HG02588 (cell line): ENCODE data around the gene CYP19A1.
"Not testable (repeated sequence)": the region's sequence is repeated elsewhere in the genome, so short reads cannot be mapped to it uniquely, and the experiment has no call there.

Experiments used
- ATAC-seq: cut with Tn5 transposase; IDR thresholded peaks from one replicate; pipeline ENCODE4 v1.9.1; 2021; ENCODE audit warnings: mild to moderate bottlenecking, moderate library complexity; ENCODE audit not compliant: unreplicated experiment

CYP19A1 gene

DNA sequence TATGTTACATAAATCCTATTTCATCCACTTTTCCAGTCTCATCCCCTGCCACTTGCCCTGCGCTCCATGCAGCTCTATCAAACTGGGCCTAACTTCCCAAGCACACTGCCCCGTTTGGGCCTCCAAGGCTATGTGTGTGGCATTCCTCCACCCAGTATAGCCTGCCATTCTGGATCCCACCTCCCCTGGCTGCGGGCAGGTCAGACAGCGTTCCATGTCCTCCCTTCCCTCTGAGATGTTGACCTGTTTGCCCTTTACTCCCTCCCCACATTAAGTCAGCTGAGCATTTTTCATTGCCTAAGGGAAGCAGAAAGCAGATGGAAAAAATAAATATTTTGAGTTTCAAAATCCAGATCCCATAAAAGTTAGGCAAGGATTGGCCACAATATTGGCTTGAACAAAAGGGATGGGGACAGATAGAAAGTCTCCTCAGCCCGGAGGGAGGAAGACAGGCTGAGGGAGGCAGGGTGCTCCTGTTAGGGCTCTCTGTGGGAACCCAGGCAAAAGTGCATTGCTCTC is 73.3 kb downstream of the CYP19A1 start:
- no peak for ATAC-seq

DNA sequence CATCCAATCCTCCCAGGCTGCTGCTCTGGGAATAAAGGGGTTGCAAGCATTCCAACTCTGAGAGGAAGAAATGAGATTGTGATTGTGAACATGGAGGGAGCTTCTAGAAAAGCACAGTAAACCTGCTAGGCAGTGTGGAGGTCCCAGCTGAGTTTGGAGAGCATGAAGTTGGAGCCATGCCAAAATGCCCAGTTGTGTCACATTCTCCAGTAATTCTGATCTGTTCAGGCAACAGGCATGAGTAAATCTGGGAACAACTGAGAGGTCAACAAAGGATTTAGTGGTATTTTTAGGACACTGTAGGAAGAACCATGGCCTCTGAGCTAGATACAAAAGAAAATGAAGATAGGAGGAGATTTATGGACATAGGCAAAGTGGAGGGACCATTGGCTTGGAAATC is 74.7 kb downstream of the CYP19A1 start:
- ATAC-seq = no peak

DNA sequence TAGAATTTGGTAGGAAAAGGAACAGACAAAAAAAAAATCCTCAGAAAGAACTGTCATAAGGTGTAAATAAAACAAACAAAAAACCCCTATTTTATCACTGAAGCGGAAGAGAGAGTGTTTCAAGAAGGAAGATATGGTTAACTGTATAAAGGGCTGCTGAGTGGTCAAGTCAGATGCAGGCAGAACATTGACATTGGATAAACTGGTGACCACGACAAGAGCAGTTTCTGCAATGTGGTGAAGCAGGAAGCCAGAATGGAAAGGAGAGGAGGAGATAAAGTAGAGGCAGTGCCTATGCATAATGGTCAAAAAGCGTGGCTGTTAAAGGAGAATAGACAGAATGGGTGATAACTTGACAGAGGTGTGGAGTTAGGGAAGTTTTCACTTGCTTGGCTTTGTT is 75.3 kb downstream of the CYP19A1 start:
- ATAC-seq = no peak

DNA sequence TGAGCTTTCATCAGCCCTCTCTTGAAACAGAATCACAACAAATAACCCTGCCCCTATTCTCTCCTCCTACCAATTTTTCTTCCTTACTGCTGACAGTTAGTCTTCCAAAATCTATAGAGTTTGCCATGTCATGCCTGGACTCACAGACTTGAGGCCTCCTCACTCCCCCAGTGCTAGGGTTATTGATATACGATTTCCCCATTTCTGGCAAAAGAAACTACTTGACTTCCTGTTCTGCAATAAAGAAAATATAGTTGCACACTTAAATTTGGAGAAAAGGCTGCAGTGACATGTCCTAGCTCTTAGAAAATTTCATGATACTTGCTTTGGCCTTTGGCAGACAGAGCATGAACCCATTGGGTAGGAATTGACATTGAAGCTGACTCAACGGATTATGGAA is 75.9 kb downstream of the CYP19A1 start:
- no peak for ATAC-seq

DNA sequence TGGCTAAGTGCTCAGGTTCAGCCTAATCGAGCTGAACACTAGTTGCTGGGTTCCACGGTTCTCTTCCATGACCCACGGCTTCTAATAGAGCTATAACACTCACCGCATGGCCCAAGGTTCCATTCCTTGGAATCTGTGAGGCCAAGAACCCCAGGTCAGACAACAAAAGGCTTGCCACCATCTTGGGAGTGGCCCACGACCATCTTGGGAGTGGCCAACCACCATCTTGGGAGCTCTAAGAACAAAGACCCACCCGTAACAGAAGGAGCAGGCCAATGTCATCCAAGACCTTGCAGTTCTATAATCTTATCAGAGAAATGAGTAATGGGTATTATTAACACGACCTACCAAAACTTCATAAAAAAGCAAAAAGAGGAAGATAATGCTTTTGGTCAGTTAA is 77.3 kb downstream of the CYP19A1 start:
- not testable (repeated sequence) for ATAC-seq

DNA sequence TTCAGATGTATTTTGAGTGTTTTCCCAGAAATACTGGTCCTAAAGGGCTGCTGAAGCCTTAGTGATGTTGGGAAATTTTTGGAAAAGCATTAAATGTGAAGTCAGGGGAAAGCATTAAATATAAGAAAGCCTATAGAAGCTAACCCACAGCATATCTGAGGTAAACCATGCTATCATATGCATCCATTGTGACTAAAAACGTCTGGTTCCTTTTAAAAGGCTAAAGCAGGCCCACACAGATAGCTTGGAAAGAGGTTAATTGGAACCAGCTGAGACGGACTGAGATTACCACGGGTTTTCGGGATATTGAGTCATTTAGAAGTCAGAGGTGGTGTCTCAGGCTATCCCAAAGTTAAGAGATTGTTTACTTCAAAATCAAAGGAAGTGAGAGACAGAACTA is 78.2 kb downstream of the CYP19A1 start:
- no peak for ATAC-seq

DNA sequence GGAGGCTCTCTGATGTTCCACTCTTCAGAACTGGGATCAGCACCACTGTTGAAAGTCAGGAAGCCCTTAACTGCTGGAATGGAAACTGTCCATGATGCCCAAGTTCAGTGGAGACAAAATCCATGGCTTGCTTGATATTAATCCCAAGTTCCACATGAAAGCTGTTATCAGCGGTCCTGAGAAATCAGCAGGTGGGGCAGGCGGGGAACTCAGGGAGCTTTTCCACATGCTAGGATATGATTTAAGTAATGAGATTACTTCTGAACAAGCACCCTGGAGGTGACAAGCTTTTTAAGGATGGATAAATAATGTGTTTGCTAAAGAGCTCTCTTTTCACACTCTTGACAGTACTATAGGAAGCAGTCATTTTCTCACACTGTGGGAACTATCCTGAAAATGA is 82.9 kb downstream of the CYP19A1 start:
- ATAC-seq = no peak

DNA sequence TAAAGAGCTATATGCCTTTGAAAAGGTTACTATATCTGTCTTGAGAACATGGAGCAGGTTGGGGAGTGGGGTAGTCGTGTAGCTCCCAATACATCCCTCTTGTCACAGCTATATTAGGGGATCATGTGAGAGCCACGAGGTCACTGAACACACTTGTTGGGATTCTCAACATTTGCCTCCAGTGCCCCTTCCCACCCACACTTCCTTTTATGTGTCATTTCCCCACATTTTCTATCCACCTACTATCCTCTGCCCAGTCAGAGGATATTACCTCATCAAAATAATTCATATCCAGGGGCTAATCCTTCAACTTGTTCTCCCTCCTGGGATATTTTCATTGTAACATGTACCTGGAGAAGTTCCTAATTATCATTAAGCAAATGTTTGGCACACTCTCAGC is 85.0 kb downstream of the CYP19A1 start:
- ATAC-seq = no peak

DNA sequence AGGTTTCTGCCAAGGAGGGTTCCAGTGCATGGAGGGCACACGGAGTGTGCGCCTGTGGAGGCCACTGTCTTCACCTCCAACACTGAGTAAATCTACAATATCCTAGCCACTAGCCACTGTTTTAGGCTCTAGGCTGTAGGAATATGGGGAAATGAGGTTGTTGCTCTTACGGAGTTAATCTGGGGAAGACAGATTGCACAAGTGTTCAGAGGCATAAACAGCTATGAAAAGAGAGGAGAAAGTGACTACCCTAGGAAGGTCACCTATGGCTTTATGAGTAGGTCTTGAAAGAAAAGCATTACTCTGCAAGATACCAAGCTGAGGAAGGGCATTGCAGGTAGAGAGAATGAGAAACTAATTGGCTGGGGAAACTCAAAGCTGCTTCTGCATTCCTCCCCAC is 85.7 kb downstream of the CYP19A1 start:
- no peak for ATAC-seq

DNA sequence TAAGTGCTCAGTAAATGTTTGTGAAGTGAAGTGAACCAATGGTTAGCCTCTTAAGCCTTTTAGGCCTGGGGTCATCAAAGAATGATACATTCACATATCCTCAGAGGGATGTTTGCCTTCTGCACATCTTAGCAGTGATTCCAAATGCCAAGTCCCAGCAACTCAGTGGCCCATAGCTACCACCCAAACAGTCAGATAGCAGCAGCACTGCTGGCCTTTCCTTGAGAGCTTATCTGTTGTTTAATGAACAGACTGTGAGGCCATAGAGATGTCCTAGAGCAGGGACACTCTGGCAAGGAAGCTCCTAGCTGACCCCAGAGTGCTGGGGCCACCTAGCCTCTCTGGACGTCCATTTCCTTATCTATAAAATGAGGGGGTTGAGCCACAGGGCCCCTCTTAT is 86.8 kb downstream of the CYP19A1 start:
- ATAC-seq = no peak

DNA sequence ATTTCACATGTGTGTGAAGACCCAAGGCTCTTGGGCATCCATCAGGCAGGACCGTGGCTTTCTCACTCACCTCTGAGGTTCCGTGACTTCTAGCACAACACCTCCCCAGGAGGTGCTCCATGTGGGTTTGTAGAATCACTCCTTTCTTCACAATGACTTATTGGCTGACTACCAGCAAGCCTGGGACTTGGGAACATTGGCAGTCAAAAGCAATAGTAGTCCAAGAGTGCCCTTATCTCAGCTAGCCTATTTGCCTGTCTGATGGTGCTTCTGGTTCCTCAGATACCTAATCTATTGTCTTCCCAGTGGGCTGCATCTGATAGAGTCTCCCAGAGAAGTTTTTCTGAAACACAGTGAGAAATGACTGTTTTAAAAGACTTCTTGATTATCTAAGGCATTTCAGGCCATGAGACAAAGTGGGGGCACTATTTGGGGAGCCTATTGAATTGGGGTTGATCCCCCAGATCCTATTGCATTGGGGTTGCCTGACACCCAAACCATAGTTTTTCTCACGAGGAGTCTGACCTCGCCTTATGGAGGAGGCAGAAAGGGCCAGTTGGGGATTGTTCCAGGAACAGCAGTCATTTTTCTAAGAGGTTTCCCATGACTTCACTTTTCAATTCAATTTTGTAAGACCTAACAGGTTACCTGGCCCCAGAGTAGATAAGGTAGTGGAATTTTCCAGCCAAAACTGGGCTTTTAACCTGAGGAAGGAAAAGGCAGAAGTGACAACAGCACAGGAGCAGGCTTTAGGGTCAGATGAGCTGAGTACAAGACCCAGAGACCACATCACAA is 88.0 kb downstream of the CYP19A1 start:
- ATAC-seq = no peak

DNA sequence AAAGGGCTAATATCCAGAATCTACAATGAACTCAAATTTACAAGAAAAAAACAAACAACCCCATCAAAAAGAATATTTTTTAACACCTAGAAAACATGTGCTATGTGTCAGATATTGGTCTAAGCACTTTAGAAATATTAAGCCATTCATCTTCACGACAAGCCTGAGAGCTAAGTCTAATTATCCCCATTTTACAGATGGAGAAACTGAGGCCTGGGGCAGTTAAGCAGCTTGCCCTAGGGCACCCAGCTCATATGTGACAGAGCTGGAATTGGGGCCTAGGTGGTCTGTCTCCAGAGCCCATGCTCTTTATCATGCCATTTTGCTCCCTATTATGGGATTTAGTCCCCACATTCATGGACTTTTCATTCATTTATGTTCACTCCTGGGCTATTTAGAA is 92.8 kb downstream of the CYP19A1 start:
- ATAC-seq = no peak

DNA sequence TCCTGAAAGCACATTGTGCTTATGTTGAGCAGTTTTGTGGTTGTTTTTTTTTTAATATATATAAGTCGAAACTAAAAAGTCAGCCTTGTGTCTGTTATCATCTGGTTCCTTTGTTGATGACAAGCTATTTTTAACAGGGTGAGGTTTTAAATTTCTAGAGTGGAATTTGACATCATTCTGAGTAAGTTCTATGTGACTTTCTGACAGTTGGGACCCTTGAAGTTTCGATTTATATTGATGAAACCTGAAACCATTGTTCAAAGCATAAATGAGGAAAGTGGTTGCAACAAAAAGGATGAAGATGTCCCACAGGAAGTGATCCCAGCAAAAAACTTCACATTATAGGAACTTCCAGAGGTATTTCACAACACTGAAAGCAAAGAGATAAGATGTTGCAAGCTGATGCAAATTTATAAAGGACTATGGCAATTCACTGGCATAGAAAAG is 94.0 kb downstream of the CYP19A1 start:
- no peak for ATAC-seq

DNA sequence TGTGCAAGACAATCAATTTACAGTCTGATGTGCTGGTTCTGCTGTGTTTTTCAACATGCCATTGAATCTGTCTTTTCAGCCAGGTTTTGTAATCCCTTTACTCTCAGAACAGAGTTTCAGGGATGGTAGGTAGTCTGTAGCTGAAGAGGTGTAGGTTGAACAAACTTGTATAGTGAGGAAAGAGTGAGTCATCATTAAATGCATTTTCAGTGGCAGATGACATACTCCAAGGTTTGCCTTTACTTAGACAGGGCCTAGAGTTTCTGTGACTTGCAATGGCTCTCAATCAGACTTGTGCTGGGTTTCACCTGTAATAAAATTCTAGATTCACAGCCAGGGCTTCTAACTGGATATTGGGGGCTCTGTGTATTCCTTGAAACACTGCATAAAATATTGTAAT is 94.6 kb downstream of the CYP19A1 start:
- ATAC-seq = no peak

DNA sequence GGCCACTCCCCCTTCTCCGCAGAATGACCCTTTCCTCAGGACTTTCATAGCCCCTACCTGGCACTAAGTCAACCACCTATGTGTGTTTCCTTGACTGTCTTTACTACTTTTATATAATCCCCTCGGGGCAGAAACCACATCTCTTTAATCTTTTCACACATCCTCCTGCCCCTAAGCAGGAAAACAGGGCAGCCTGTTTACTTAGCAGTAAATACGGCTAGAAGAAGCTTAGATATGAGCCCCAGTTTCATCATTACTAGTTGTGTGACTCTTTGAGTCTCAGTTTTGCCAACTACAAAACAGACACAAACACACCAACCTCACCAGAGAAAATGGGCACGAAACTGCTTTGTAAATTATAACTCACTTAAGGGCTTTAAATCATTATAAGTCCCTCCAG is 98.3 kb downstream of the CYP19A1 start:
- ATAC-seq = no peak

DNA sequence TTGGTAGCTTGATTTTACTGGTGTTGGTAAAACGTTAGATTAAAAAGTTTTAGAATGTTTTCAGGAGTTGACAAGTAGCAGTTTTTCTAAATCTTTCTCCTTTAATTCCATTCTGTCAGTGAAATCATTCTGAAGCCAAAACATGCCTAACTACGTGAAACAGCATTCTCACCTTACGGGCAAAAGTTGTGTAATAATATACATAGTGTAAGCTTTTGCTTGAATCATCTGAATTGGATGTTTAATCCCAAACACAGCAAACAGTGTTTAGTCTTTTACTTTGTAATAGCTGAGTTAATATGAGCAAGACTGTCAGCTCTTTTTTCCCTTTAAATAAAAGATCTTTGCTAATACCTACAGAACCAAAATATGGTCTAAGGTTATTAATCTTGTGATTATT is 100.6 kb downstream of the CYP19A1 start:
- ATAC-seq = no peak

DNA sequence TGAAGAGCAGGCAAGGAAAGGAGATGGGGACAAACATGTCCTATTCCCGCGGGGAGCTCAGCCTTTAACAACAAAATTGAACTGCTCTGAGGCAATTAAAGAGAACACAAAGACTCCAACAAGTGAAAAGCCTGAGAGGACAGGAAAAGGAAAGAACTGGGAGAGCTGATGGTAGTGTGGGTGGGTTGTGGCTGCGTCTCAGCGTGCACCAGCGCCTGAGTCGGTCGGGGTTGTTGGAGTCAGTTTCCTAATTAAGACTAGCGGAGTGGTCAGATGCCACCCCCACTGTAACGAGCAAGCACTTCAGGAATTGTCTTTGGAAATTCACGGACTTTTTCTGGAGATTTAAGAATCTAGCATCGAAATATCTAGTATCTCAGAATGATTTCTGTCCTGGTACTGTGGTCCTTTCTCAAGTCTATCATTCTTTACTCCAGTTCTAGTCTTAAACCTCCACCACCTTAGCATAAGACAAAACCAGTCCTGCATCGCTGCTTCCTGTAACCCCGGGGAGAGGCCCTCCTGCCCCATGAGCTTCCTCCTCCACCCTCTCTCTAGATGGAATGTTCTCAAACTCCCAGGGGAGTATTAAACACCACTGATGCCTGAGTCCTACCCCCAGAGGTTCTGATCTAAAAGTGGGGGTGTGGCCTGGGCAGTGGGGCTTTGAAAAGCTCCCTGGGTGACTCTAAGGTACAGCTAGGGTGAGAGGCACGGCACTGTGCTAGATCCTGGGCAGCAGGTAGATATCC is 104.0 kb downstream of the CYP19A1 start:
- ATAC-seq = no peak

DNA sequence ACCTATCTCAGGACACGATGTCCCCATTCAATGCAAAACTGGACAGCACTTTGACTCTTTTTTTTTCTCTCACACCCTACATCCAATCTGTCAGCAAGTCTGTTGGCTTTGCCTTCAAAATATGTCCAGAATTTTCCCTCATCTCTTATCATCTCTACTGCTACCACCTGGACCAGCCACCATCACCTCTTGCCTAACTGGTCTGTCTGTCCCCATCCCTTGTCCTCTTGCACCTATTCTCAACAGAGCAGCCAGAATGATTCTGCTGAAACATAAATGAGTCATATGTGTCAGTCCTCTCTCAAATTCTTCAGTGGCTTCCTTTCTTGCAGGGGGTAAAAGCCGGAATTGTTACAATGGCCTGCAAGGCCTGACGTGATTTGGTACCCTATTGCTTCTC is 105.8 kb downstream of the CYP19A1 start:
- ATAC-seq = no peak

DNA sequence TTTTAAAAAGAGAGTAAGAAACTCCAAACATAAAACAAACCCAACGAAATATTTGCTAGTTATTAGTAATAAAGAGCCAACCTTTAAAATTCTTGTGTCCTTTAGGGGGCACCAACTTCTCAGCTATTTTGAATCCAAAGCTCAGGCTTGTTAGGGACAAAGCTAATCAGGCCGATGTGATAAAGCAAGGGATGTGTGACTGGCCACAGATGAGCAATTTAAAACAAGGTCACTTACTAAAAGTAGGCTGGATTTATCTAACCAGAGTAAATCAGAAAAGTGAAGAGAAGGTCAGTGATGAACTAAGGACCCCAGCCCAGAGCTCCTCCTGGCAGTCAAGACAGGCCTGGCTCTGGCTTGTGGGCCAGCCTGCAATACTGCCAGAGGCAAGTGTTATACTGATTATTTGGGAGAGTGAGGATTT is 108.5 kb downstream of the CYP19A1 start:
- no peak for ATAC-seq

DNA sequence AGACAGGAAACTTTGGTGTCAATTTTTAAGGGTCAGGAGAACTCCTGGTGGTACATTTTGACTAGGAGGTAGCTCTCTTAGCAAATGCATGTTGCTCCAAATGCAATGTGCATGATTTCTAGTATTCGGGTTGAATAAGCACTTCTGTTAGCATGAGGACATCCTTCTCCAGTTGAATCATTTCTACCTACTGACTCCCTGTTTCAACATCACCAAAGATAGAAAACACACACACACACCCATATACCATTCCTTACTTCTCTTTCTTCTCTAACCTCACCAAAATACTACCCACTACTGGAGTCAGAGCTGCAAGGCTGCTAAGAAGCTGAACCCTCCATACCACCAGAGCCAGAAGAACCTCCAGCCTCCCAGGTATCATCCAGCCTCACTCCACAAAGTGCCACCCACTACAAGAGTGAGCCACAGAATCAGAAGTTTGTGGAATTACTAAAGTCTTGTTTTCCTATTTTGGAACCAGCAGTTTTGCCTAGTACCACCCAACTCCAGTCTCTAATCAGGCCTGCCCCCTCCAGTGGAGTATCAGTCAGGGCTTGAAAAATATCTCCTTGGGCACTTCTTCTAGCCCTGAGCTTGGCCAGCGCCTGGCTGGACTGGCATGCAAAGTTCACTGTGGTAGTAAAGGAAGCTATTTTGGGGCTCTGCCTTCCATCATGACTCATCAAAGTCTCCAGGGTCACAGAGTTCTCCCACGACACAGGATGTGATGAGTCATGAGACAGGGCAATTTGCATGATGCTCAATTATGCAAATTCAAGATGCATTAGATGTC is 110.3 kb downstream of the CYP19A1 start:
- ATAC-seq = peak; percentile 82

DNA sequence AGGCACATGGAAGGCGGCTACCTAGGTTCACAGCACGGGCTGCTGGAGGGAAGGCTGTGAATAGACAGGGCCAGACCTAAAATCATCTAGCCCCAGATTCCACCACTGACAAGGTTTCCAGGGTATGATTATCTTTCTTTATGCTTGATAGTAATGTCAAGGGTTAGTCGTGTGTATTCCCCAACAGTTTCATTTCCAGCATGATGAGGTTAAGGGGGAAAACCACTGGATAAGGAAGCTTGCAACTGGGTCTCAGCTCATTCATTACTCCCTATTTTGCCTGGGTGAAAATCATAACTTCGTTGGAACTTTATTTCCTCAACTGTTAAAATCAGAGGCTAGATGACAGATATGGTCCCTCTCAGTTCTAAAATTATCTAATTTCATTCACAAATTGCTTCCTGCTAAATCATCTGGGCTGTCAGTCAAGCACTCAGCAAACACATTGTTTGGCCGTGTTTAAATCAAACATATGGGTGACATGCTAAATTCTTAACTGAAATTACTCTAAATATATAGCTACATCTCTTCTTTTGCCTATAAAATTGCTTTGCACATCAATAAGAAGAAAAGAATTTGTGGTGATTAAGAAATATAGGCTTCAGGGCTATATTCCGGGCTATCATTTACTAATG is 111.7 kb downstream of the CYP19A1 start:
- ATAC-seq = no peak
